SK-N-SH (cell line): ENCODE results near the gene WWOX. TPM values are rescaled to one million over a fixed set of nuclear protein-coding genes. Genes with fewer than 3 reads are reported as not detected.

Source experiments
- CTCF ChIA-PET: fragments of 300-600, 350-600 bp; formaldehyde crosslinking; extraction: SDS; loops from one replicate; lab custom pipeline; 2021; lab: Yijun Ruan, JAX
- POLR2A ChIA-PET: fragments of 350-600 bp; sonication (Branson Sonifier 250); formaldehyde crosslinking; extraction: SDS; loops from one replicate; lab custom pipeline; 2020; ENCODE audit warnings: antibody characterized with exemption, inconsistent platforms; lab: Yijun Ruan, JAX
- DNase-seq: peaks from one replicate; pipeline ENCODE4 v3.0.0; 2012
- H2AFZ ChIP-seq: fragments of 200-600 bp; sonication (generic); 2 replicates; pipeline ENCODE4 v1.8.1; 2016; ENCODE audit warnings: antibody characterized with exemption, mild to moderate bottlenecking, low read depth
- H3F3A ChIP-seq: fragments of 200-600 bp; sonication (generic); replicated peaks from 2 replicates; pipeline ENCODE3; 2016; ENCODE audit warnings: antibody characterized with exemption, mild to moderate bottlenecking; ENCODE audit not compliant: insufficient read depth
- H3K27ac ChIP-seq, 2 experiments: fragments of 200-500 bp in 1 of 2; fragments of 200-600 bp in 1 of 2; sonication (Bioruptor generic) in 1 of 2; sonication (generic), shearing (Covaris generic) in 1 of 2; 2 replicates each; pipeline versions ENCODE4 v1.5.1 to v1.6.1; 2014 to 2016; ENCODE audit warnings: low read depth in 2 of 2, inconsistent platforms in 1 of 2, low read length in 1 of 2, mild to moderate bottlenecking in 1 of 2, mixed read lengths in 1 of 2
- H3K27me3 ChIP-seq: fragments of 200-600 bp; sonication (generic), shearing (Covaris generic); 2 replicates; pipeline ENCODE4 v1.6.1; 2016; ENCODE audit warnings: mixed run types; ENCODE audit not compliant: insufficient read depth
- H3K36me3 ChIP-seq, 2 experiments: fragments of 200-500 bp in 1 of 2; fragments of 200-600 bp in 1 of 2; sonication (Bioruptor generic) in 1 of 2; sonication (generic) in 1 of 2; replicated peaks in 1 of 2; 2 replicates each; pipeline versions ENCODE3 to v1.5.1; 2014 to 2016; ENCODE audit warnings: low read length in 1 of 2, mild to moderate bottlenecking in 1 of 2; ENCODE audit not compliant: insufficient read depth in 2 of 2, control insufficient read depth in 1 of 2
- H3K4me1 ChIP-seq, 2 experiments: fragments of 200-500 bp in 1 of 2; fragments of 200-600 bp in 1 of 2; sonication (Bioruptor generic) in 1 of 2; sonication (generic), shearing (Covaris generic) in 1 of 2; 2 replicates each; pipeline versions ENCODE4 v1.5.1 to v1.6.1; 2014 to 2016; ENCODE audit warnings: low read depth in 1 of 2, low read length in 1 of 2, mixed run types in 1 of 2; ENCODE audit not compliant: insufficient read depth in 2 of 2, control insufficient read depth in 1 of 2
- H3K4me2 ChIP-seq: fragments of 200-600 bp; sonication (generic), shearing (Covaris generic); 2 replicates; pipeline ENCODE4 v1.6.1; 2017; ENCODE audit warnings: mixed run types
- H3K4me3 ChIP-seq, 2 experiments: fragments of 200-500 bp in 1 of 2; fragments of 200-600 bp in 1 of 2; sonication (Bioruptor generic) in 1 of 2; sonication (generic), shearing (Covaris generic) in 1 of 2; 2 replicates each; pipeline versions ENCODE4 v1.5.1 to v1.8.1; 2014 to 2016; ENCODE audit warnings: low read depth in 2 of 2, inconsistent platforms in 1 of 2, low read length in 1 of 2, mild to moderate bottlenecking in 1 of 2, mixed read lengths in 1 of 2, moderate library complexity in 1 of 2
- H3K79me2 ChIP-seq: fragments of 200-600 bp; sonication (generic); 2 replicates; pipeline ENCODE4 v1.8.1; 2017; ENCODE audit warnings: mild to moderate bottlenecking; ENCODE audit not compliant: insufficient read depth
- H3K9ac ChIP-seq: fragments of 200-600 bp; sonication (generic); 2 replicates; pipeline ENCODE4 v1.6.1; 2017; ENCODE audit warnings: mixed run types
- H3K9me2 ChIP-seq: fragments of 200-600 bp; sonication (generic); 2 replicates; pipeline ENCODE4 v1.6.1; 2017; ENCODE audit warnings: mixed run types
- H3K9me3 ChIP-seq: fragments of 200-600 bp; sonication (generic); 2 replicates; pipeline ENCODE4 v1.6.1; 2017; ENCODE audit warnings: mixed run types, mild to moderate bottlenecking, moderate library complexity
- H4K20me1 ChIP-seq: fragments of 200-600 bp; sonication (generic); 2 replicates; pipeline ENCODE4 v1.6.1; 2017; ENCODE audit warnings: mild to moderate bottlenecking, mixed run types; ENCODE audit not compliant: insufficient read depth
- CHD2 ChIP-seq: fragments of 150-350 bp; IDR thresholded peaks from 2 replicates; pipeline ENCODE4 v1.6.1; 2018; ENCODE audit warnings: low read length; ENCODE audit not compliant: partially characterized antibody
- FOSL2 ChIP-seq: IDR thresholded peaks from 2 replicates; pipeline ENCODE4 v1.4.0; 2012; ENCODE audit warnings: low read depth, mild to moderate bottlenecking, moderate library complexity, borderline replicate concordance
- GATA2 ChIP-seq: sonication (generic); formaldehyde crosslinking; IDR thresholded peaks from 2 replicates; pipeline ENCODE4 v1.5.0; 2020; ENCODE audit warnings: mild to moderate bottlenecking, missing genetic modification reagents
- NFIC ChIP-seq: IDR thresholded peaks from 2 replicates; pipeline ENCODE4 v1.4.0; 2012; ENCODE audit warnings: borderline replicate concordance
- NRF1 ChIP-seq: IDR thresholded peaks from 2 replicates; pipeline ENCODE4 v1.6.1; 2012; ENCODE audit warnings: low read depth, mild to moderate bottlenecking, low read length
- POLR2AphosphoS5 ChIP-seq: IDR thresholded peaks from 2 replicates; pipeline ENCODE4 v1.6.1; 2012; ENCODE audit warnings: low read depth, low read length
- RAD21 ChIP-seq: IDR thresholded peaks from 2 replicates; pipeline ENCODE4 v1.6.1; 2012; ENCODE audit warnings: mild to moderate bottlenecking, low read length
- RCOR1 ChIP-seq: fragments of 150-350 bp; IDR thresholded peaks from 2 replicates; pipeline ENCODE4 v1.6.1; 2017; ENCODE audit warnings: antibody characterized with exemption, low read length
- RXRA ChIP-seq: IDR thresholded peaks from 2 replicates; pipeline ENCODE4 v1.4.0; 2012; ENCODE audit warnings: low read depth, mild to moderate bottlenecking, borderline replicate concordance
- TAF1 ChIP-seq: IDR thresholded peaks from 2 replicates; pipeline ENCODE4 v1.6.1; 2012; ENCODE audit warnings: low read depth, mild to moderate bottlenecking, low read length, moderate library complexity, borderline replicate concordance
- TEAD4 ChIP-seq: IDR thresholded peaks from 2 replicates; pipeline ENCODE4 v1.4.0; 2012; ENCODE audit warnings: mild to moderate bottlenecking, borderline replicate concordance; ENCODE audit not compliant: insufficient read depth
- WGBS: methylation state at CpG from one replicate; pipeline ENCODE4 v1.1.6; 2017; ENCODE audit warnings: low lambda C conversion rate; 5-methylcytosine and 5-hydroxymethylcytosine counted together
- polyA plus RNA-seq, 3 experiments: library from polyadenylated mRNA; depleted of rRNA; stranded (reverse); fragments of >200 nt; gene quantifications; 2 replicates each; pipeline ENCODE4 v1.2.3, GENCODE V29; 2012
- TF ChIP-seq, protein P1 (sequence below): fragments of 200-600 bp; sonication (generic); IDR thresholded peaks from 2 replicates; pipeline ENCODE4 v1.6.1; 2017; ENCODE audit warnings: antibody characterized with exemption, mild to moderate bottlenecking, moderate library complexity
- TF ChIP-seq, protein P2 (sequence below): fragments of 150-350 bp; IDR thresholded peaks from 2 replicates; pipeline ENCODE4 v1.6.1; 2016; ENCODE audit warnings: mild to moderate bottlenecking, low read depth, low read length
- TF ChIP-seq, protein P3 (sequence below): IDR thresholded peaks from 2 replicates; pipeline ENCODE4; 2012
- TF ChIP-seq, protein P4 (sequence below): IDR thresholded peaks from 2 replicates; pipeline ENCODE4 v1.4.0; 2012; ENCODE audit warnings: low read depth, borderline replicate concordance

Gene WWOX
- polyA plus RNA-seq, 1 of the 3 experiments (the other 2 are of a cell fraction): 10.8 TPM

DNA sequence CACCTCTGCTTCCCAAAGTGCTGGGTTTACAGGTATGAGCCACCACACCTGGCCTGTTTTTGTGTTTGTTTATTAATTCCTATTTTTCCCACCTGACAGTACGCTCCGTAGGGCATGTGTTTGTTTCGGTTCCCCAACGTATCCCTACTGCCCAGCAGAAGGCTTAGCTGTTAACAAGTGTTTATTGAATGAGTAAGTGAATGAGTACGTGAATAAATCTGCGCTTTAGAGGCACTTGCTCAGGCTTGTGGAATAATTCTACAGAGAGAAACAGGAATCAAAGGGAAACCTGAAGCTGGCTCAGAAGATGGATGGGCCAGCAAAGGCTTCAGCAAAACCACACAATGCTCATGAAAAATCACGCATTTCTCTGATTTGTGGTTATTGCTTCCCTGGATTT is 853.2 kb downstream of the WWOX start (continued):
- TF ChIP-seq, protein P1, sequence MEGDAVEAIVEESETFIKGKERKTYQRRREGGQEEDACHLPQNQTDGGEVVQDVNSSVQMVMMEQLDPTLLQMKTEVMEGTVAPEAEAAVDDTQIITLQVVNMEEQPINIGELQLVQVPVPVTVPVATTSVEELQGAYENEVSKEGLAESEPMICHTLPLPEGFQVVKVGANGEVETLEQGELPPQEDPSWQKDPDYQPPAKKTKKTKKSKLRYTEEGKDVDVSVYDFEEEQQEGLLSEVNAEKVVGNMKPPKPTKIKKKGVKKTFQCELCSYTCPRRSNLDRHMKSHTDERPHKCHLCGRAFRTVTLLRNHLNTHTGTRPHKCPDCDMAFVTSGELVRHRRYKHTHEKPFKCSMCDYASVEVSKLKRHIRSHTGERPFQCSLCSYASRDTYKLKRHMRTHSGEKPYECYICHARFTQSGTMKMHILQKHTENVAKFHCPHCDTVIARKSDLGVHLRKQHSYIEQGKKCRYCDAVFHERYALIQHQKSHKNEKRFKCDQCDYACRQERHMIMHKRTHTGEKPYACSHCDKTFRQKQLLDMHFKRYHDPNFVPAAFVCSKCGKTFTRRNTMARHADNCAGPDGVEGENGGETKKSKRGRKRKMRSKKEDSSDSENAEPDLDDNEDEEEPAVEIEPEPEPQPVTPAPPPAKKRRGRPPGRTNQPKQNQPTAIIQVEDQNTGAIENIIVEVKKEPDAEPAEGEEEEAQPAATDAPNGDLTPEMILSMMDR: no peak

DNA sequence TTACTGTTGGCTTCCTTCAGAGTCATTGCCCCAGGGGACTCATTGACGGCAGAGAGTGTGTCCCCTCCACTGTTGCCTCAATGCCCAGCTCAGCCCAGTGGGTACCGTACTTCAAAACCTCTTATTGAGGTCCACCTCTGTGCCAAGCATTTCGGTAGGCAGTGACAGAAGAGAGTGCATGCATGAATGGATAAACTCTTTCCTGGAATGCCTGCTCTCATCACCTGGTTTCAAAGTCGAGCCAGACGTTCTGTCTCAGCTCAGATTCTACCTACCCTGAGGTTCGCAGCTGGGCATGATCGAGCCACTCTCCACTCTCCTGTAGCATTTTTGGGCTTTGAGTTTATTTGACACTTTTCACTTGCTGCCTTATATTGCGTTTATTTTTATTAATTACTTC is 854.1 kb downstream of the WWOX start:
- Histone ChIP-seq H3K9me2 (no peaks in the 10 kb centered on the region), H3K9ac (no peak overlapping the region), H3K4me3 (no peak overlapping the region), H3K27ac (no peak overlapping the region), H3K4me2 (no peak overlapping the region), H3K79me2 (no peaks in the 10 kb centered on the region), H3F3A (no peaks in the 10 kb centered on the region), H3K27me3 (no peaks in the 10 kb centered on the region), H3K9me3 (no peaks in the 10 kb centered on the region), H2AFZ (no peak overlapping the region), H3K4me1 (no peaks in the 10 kb centered on the region), H4K20me1 (no peaks in the 10 kb centered on the region), H3K36me3 (no peaks in the 10 kb centered on the region)
- CTCF ChIA-PET: interaction anchor here (1.5 to 2.1 kb wide), 2 partner anchors 10 to 649 kb away, joined by 3 to 5 read pairs; no protein-coding TSS in a partner anchor
- POLR2A ChIA-PET: no interaction called here
- TF ChIP-seq NRF1 (no peak), GATA2 (CRISPR knock-in tag) (no peak), RCOR1 (no peak), FOSL2 (no peak), NFIC (no peak), RAD21 (no peak), CHD2 (no peak), TAF1 (no peak), POLR2AphosphoS5 (no peak), RXRA (no peak), TEAD4 (no peak)
- TF ChIP-seq, protein P2, sequence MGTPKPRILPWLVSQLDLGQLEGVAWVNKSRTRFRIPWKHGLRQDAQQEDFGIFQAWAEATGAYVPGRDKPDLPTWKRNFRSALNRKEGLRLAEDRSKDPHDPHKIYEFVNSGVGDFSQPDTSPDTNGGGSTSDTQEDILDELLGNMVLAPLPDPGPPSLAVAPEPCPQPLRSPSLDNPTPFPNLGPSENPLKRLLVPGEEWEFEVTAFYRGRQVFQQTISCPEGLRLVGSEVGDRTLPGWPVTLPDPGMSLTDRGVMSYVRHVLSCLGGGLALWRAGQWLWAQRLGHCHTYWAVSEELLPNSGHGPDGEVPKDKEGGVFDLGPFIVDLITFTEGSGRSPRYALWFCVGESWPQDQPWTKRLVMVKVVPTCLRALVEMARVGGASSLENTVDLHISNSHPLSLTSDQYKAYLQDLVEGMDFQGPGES: no peak
- TF ChIP-seq, protein P3, sequence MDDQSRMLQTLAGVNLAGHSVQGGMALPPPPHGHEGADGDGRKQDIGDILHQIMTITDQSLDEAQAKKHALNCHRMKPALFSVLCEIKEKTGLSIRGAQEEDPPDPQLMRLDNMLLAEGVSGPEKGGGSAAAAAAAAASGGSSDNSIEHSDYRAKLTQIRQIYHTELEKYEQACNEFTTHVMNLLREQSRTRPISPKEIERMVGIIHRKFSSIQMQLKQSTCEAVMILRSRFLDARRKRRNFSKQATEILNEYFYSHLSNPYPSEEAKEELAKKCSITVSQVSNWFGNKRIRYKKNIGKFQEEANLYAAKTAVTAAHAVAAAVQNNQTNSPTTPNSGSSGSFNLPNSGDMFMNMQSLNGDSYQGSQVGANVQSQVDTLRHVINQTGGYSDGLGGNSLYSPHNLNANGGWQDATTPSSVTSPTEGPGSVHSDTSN: no peak
- TF ChIP-seq, protein P4, sequence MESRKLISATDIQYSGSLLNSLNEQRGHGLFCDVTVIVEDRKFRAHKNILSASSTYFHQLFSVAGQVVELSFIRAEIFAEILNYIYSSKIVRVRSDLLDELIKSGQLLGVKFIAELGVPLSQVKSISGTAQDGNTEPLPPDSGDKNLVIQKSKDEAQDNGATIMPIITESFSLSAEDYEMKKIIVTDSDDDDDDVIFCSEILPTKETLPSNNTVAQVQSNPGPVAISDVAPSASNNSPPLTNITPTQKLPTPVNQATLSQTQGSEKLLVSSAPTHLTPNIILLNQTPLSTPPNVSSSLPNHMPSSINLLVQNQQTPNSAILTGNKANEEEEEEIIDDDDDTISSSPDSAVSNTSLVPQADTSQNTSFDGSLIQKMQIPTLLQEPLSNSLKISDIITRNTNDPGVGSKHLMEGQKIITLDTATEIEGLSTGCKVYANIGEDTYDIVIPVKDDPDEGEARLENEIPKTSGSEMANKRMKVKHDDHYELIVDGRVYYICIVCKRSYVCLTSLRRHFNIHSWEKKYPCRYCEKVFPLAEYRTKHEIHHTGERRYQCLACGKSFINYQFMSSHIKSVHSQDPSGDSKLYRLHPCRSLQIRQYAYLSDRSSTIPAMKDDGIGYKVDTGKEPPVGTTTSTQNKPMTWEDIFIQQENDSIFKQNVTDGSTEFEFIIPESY: no peak
- 30% methylated on average over 8 of the region's 8 CpGs for WGBS
- DNase-seq: no peak
